ENCODE measurements around the gene TNS3. TPM values are rescaled to one million over a fixed set of nuclear protein-coding genes. Genes with fewer than 3 reads are reported as not detected.

Gene TNS3
- total and polyA plus RNA-seq, 7 donors: 17.4 to 43.8 (median 28.8) TPM

- Histone ChIP-seq H3K27ac (no peak overlapping the region), H3K4me3 (no peak overlapping the region), H3K4me1 (peaks cover 0 to 74% (median 54%) of the 10 kb centered on the region in 4 donors), H3K36me3 (no peaks in the 10 kb centered on the region), H3K27me3 (no peaks in the 10 kb centered on the region), H3K9me3 (no peaks in the 10 kb centered on the region)
- intact Hi-C loops (cut with DNase I): no loop called here
- WGBS, 2 donors: 94 to 95% methylated on average over 11 of the region's 11 CpGs
- DNase-seq: peak; percentile 63
- TF ChIP-seq CTCF (IDR thresholded peaks at IDR 0.05) (no peak), POLR2A (IDR thresholded peaks at IDR 0.05) (no peak), POLR2AphosphoS5 (IDR thresholded peaks at IDR 0.05) (no peak)
Observed at GRCh38 chr7:47508389-47509380, 73.2 kb downstream of the TNS3 start.

GRCh38 chr7:47507522-47507921 lies 74.4 kb downstream of the TNS3 start:
- 86 to 87% methylated on average over 9 of the region's 9 CpGs for WGBS, 2 donors
- TF ChIP-seq EP300 (IDR thresholded peaks at IDR 0.05): no peak
- TF ChIP-seq POLR2A (IDR thresholded peaks at IDR 0.05): no peak
- TF ChIP-seq CTCF (IDR thresholded peaks at IDR 0.05): no peak
- no peak for TF ChIP-seq POLR2AphosphoS5 (IDR thresholded peaks at IDR 0.05)
- Histone ChIP-seq H3K4me1 (peaks cover 0 to 71% (median 51%) of the 10 kb centered on the region in 4 donors), H3K4me3 (no peak overlapping the region), H3K27me3 (no peaks in the 10 kb centered on the region), H3K36me3 (no peaks in the 10 kb centered on the region), H3K9me3 (no peaks in the 10 kb centered on the region), H3K27ac (peak overlapping the region in 1 of 4 donors; percentile 33)
- intact Hi-C loops (cut with DNase I): no loop called here
- DNase-seq: peak; percentile 59

GRCh38 chr7:47506382-47507339 lies 75.2 kb downstream of the TNS3 start:
- peaks cover 0 to 71% (median 51%) of the 10 kb centered on the region in 4 donors for H3K4me1 ChIP-seq
- WGBS, 2 donors: 81 to 89% methylated on average over 14 of the region's 14 CpGs
- intact Hi-C loops (cut with DNase I): no loop called here
- no peaks in the 10 kb centered on the region for H3K36me3 ChIP-seq
- H3K27me3 ChIP-seq: no peaks in the 10 kb centered on the region
- H3K4me3 ChIP-seq: no peak overlapping the region
- H3K9me3 ChIP-seq: no peaks in the 10 kb centered on the region
- TF ChIP-seq POLR2AphosphoS5 (IDR thresholded peaks at IDR 0.05) (no peak), EP300 (IDR thresholded peaks at IDR 0.05) (no peak), POLR2A (IDR thresholded peaks at IDR 0.05) (no peak)
- DNase-seq: no peak
- H3K27ac ChIP-seq: peak overlapping the region in 1 of 4 donors; percentile 33

- no peak for DNase-seq
- intact Hi-C loops (cut with DNase I): no loop called here
- H3K4me3 ChIP-seq: no peak overlapping the region
- 84 to 93% methylated on average over 12 of the region's 12 CpGs for WGBS, 2 donors
- peaks cover 0 to 74% (median 53%) of the 10 kb centered on the region in 4 donors for H3K4me1 ChIP-seq
- H3K27ac ChIP-seq: no peak overlapping the region
- no peaks in the 10 kb centered on the region for H3K9me3 ChIP-seq
- no peaks in the 10 kb centered on the region for H3K36me3 ChIP-seq
- no peaks in the 10 kb centered on the region for H3K27me3 ChIP-seq
- no peak for TF ChIP-seq POLR2AphosphoS5 (IDR thresholded peaks at IDR 0.05)
Observed at GRCh38 chr7:47505312-47506007, 76.5 kb downstream of the TNS3 start.

GRCh38 chr7:47504551-47505311 lies 77.2 kb downstream of the TNS3 start:
- intact Hi-C loops (cut with DNase I): no loop called here
- Histone ChIP-seq H3K9me3 (no peaks in the 10 kb centered on the region), H3K27me3 (no peaks in the 10 kb centered on the region), H3K4me1 (peaks cover 0 to 74% (median 59%) of the 10 kb centered on the region in 4 donors), H3K36me3 (no peaks in the 10 kb centered on the region), H3K4me3 (no peak overlapping the region), H3K27ac (no peak overlapping the region)
- 83 to 88% methylated on average over 14 of the region's 14 CpGs for WGBS, 2 donors
- DNase-seq: no peak
- TF ChIP-seq POLR2A (IDR thresholded peaks at IDR 0.05): no peak
- no peak for TF ChIP-seq CTCF (IDR thresholded peaks at IDR 0.05)
- TF ChIP-seq EP300 (IDR thresholded peaks at IDR 0.05): no peak
- TF ChIP-seq POLR2AphosphoS5 (IDR thresholded peaks at IDR 0.05): no peak
